Neutrophil (primary cell): Measurements from ENCODE around the gene FSTL3.

Experiments
- H3K27ac ChIP-seq: fragments of 200-600 bp; sonication (generic); 2 replicates; pipeline ENCODE4 v1.5.1; 2016; ENCODE audit warnings: mild to moderate bottlenecking, moderate library complexity
- H3K27me3 ChIP-seq: fragments of 200-600 bp; sonication (generic); 2 replicates; pipeline ENCODE4 v1.6.0; 2016; ENCODE audit warnings: mild to moderate bottlenecking
- H3K36me3 ChIP-seq: fragments of 200-600 bp; sonication (generic); 2 replicates; pipeline ENCODE4 v1.5.1; 2017
- H3K4me1 ChIP-seq, 2 experiments: fragments of 200-600 bp in 1 of 2; sonication (generic) in 1 of 2; 1 replicate in 1 of 2; 2 replicates in 1 of 2; pipeline versions ENCODE4 v1.5.1 to v1.6.1; 2013 to 2016; ENCODE audit warnings: low read depth in 1 of 2, low read length in 1 of 2, mild to moderate bottlenecking in 1 of 2, moderate library complexity in 1 of 2; ENCODE audit not compliant: control insufficient read depth in 1 of 2, insufficient read depth in 1 of 2
- H3K4me3 ChIP-seq, 2 experiments: fragments of 200-600 bp in 1 of 2; sonication (generic) in 1 of 2; 1 replicate in 1 of 2; 2 replicates in 1 of 2; pipeline ENCODE4 v1.5.1; 2013 to 2016; ENCODE audit warnings: low read depth in 1 of 2, low read length in 1 of 2, mild to moderate bottlenecking in 1 of 2, moderate library complexity in 1 of 2
- H3K9me3 ChIP-seq: fragments of 200-600 bp; sonication (generic); 2 replicates; pipeline ENCODE4 v1.5.1; 2016
- CTCF ChIP-seq: fragments of 200-600 bp; sonication (generic); IDR thresholded peaks from 2 replicates; pipeline ENCODE4 v1.5.1; 2016; ENCODE audit warnings: antibody characterized with exemption

The FSTL3 gene

GRCh38 chr19:639253-640160 is 36.7 kb upstream of the FSTL3 start, which contains the start of gene FGF22:
TSS of gene FGF22 (plus strand) at chr19:639879. CDS start at chr19:639926, 47 bp downstream.
- Histone ChIP-seq H3K4me3 (peak within 1 kb of the TSS; percentile 29 to 41), H3K36me3 (peaks cover 2% of the 10 kb centered on the region), H3K9me3 (no peaks in the 10 kb centered on the region), H3K4me1 (peaks cover 4 to 7% of the 10 kb centered on the region in 2 experiments), H3K27ac (no peak within 1 kb of the TSS), H3K27me3 (peaks cover 48% of the 10 kb centered on the region)
- TF ChIP-seq CTCF, result peak; percentile 13

- Histone ChIP-seq H3K36me3 (peaks cover 9% of the 10 kb centered on the region), H3K27me3 (peaks cover 48% of the 10 kb centered on the region), H3K27ac (no peak overlapping the region), H3K4me3 (no peak overlapping the region), H3K9me3 (no peaks in the 10 kb centered on the region), H3K4me1 (peaks cover 4 to 7% of the 10 kb centered on the region in 2 experiments)
- no peak for TF ChIP-seq CTCF
Measured at GRCh38 chr19:640161-640558, 36.0 kb upstream of the FSTL3 start.

GRCh38 chr19:640606-641189 is 35.5 kb upstream of the FSTL3 start:
- peaks cover 4 to 7% of the 10 kb centered on the region in 2 experiments for H3K4me1 ChIP-seq
- H3K4me3 ChIP-seq, result no peak overlapping the region
- no peak for TF ChIP-seq CTCF
- no peaks in the 10 kb centered on the region for H3K9me3 ChIP-seq
- peaks cover 48% of the 10 kb centered on the region for H3K27me3 ChIP-seq
- no peak overlapping the region for H3K27ac ChIP-seq
- H3K36me3 ChIP-seq, result peaks cover 13% of the 10 kb centered on the region

- H3K4me3 ChIP-seq, result no peak overlapping the region
- peaks cover 4 to 7% of the 10 kb centered on the region in 2 experiments for H3K4me1 ChIP-seq
- H3K9me3 ChIP-seq, result no peaks in the 10 kb centered on the region
- H3K36me3 ChIP-seq, result peaks cover 23% of the 10 kb centered on the region
- peaks cover 44% of the 10 kb centered on the region for H3K27me3 ChIP-seq
- no peak overlapping the region for H3K27ac ChIP-seq
- no peak for TF ChIP-seq CTCF
Measured at GRCh38 chr19:641702-642101, 34.5 kb upstream of the FSTL3 start.

- Histone ChIP-seq H3K9me3 (no peaks in the 10 kb centered on the region), H3K4me3 (no peak overlapping the region), H3K27me3 (peaks cover 31% of the 10 kb centered on the region), H3K4me1 (peaks cover 4 to 7% of the 10 kb centered on the region in 2 experiments), H3K27ac (no peak overlapping the region), H3K36me3 (peaks cover 36% of the 10 kb centered on the region)
- TF ChIP-seq CTCF, result no peak
Measured at GRCh38 chr19:642767-643727, 33.1 kb upstream of the FSTL3 start.
